ENCODE measurements around the gene RBM45. TPM values are rescaled to one million over a fixed set of nuclear protein-coding genes. Genes with fewer than 3 reads are reported as not detected.

The RBM45 gene, protein sequence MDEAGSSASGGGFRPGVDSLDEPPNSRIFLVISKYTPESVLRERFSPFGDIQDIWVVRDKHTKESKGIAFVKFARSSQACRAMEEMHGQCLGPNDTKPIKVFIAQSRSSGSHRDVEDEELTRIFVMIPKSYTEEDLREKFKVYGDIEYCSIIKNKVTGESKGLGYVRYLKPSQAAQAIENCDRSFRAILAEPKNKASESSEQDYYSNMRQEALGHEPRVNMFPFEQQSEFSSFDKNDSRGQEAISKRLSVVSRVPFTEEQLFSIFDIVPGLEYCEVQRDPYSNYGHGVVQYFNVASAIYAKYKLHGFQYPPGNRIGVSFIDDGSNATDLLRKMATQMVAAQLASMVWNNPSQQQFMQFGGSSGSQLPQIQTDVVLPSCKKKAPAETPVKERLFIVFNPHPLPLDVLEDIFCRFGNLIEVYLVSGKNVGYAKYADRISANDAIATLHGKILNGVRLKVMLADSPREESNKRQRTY
- 11.2 to 19.1 TPM (median 12.0 TPM) in 3 replicates for polyA plus RNA-seq
- polyA plus RNA-seq (2011; ENCODE audit: low read depth) = 17.4 TPM
- 9.1 and 17.8 TPM in 2 replicates for polyA plus RNA-seq (2011; cell fraction: cytosol; rRNA removed)
- polyA plus RNA-seq (2011; cell fraction: nucleus; rRNA removed) = 13.1 and 19.5 TPM in 2 replicates
- polyA plus RNA-seq (2012; ENCODE audit: low replicate concordance) = 8.6 and 14.3 TPM in 2 replicates
- polyA minus RNA-seq = 3.4 to 9.1 TPM (median 6.4 TPM) in 3 replicates
- polyA minus RNA-seq (2011; cell fraction: cytosol; rRNA and poly(A)+ RNA removed) = 2.9 TPM
- 6.0 and 12.2 TPM in 2 replicates for polyA minus RNA-seq (2011; cell fraction: nucleus; rRNA and poly(A)+ RNA removed)

DNA sequence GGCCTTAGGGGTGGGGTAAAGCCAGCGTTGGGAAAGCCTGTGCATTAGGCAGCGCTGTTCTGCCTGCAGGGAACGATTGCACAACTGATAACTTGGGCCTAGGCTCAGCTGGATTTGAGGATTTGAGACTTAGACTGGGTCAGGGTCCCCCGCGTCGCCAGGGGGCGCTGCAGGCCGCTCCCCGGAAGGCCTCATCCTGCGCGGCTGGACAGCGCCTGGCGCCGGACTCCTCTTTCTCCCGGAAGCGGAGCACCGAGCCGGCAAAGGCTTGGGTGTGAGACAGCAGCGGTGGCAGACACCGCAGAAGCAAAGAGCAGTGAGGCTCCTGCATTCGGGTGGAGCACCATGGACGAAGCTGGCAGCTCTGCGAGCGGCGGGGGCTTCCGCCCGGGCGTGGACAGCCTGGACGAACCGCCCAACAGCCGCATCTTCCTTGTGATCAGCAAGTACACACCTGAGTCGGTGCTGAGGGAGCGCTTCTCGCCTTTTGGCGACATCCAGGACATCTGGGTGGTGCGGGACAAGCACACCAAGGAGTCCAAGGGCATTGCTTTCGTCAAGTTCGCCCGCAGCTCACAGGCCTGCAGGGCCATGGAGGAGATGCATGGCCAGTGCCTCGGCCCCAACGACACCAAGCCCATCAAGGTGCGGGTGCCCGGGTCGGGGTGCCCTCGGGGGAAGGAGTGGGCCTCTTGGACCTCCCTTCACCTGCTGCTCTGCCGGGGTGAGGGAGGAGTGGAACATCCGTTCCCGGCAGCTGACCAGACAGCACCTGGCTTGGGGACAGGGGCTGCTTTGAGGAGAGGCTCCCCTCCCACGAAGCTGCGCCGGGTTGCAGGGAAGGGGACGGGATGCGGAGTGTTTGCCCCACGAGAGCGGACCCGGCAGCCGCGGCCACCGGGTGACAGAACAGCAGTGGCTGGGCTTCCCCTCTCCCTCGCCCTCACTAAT, at the start of gene RBM45:
RBM45 (plus strand) TSS at position 236 of the 951 bp plus-strand sequence; CDS start at position 346, 110 bp downstream.
- peak within 1 kb of the TSS; percentile 84 for H3K9ac ChIP-seq (ENCODE audit: control insufficient read depth, extremely low read depth, insufficient read depth, low read length)
- peak within 1 kb of the TSS; percentile 89 to 96 (median 96) for H3K4me3 ChIP-seq (ENCODE audit: control insufficient read depth in 2 of 3, extremely low read depth in 1 of 3, insufficient read depth in 2 of 3, low read depth in 1 of 3, low read length in 3 of 3)
- dilution Hi-C loops (cut with MboI; ENCODE audit: extremely low pct_ligation_motif_present, low sequenced_read_pairs) = no loop called here
- H3K4me2 ChIP-seq (ENCODE audit: control insufficient read depth, extremely low read depth, insufficient read depth, low read depth, low read length) = peak within 1 kb of the TSS; percentile 70
- peak; percentile 61 for DNase-seq (ENCODE audit: low read depth, low spot score)
- no peaks in the 10 kb centered on the region for H3K36me3 ChIP-seq (ENCODE audit: control insufficient read depth in 2 of 2, extremely low read depth in 1 of 2, insufficient read depth in 2 of 2, low read length in 2 of 2)
- H3K9me1 ChIP-seq (ENCODE audit: control insufficient read depth, extremely low read depth, insufficient read depth, low read length) = no peaks in the 10 kb centered on the region
- H3K79me2 ChIP-seq (ENCODE audit: control insufficient read depth, insufficient read depth, low read length) = peaks cover 12% of the 10 kb centered on the region
- peak within 1 kb of the TSS; percentile 100 for H2AFZ ChIP-seq (ENCODE audit: control insufficient read depth, low read length)
- H3K4me1 ChIP-seq (ENCODE audit: control insufficient read depth, extremely low read depth, insufficient read depth, low read length) = peaks cover 10% of the 10 kb centered on the region
- TF ChIP-seq, protein P1, sequence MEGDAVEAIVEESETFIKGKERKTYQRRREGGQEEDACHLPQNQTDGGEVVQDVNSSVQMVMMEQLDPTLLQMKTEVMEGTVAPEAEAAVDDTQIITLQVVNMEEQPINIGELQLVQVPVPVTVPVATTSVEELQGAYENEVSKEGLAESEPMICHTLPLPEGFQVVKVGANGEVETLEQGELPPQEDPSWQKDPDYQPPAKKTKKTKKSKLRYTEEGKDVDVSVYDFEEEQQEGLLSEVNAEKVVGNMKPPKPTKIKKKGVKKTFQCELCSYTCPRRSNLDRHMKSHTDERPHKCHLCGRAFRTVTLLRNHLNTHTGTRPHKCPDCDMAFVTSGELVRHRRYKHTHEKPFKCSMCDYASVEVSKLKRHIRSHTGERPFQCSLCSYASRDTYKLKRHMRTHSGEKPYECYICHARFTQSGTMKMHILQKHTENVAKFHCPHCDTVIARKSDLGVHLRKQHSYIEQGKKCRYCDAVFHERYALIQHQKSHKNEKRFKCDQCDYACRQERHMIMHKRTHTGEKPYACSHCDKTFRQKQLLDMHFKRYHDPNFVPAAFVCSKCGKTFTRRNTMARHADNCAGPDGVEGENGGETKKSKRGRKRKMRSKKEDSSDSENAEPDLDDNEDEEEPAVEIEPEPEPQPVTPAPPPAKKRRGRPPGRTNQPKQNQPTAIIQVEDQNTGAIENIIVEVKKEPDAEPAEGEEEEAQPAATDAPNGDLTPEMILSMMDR (optimal IDR thresholded peaks at IDR 0.05 in 1 of 3, IDR thresholded peaks at IDR 0.05 in 1 of 3, conservative IDR thresholded peaks at IDR 0.05 in 1 of 3; ENCODE audit: extremely low read depth in 1 of 3, insufficient read depth in 2 of 3, low read length in 3 of 3) = peak; percentile 93 to 100 (median 99)
- TF ChIP-seq EZH2 (IDR thresholded peaks at IDR 0.05; ENCODE audit: low read length) = no peak
- no peaks in the 10 kb centered on the region for H3K27me3 ChIP-seq (ENCODE audit: control insufficient read depth, extremely low read depth, insufficient read depth, low read length)
- FAIRE-seq = peak; percentile 92
- H3K9me3 ChIP-seq (ENCODE audit: control insufficient read depth, low read depth, low read length) = no peaks in the 10 kb centered on the region
- H4K20me1 ChIP-seq (ENCODE audit: control insufficient read depth, extremely low read depth, insufficient read depth, low read length) = no peaks in the 10 kb centered on the region
- peak within 1 kb of the TSS; percentile 57 for H3K27ac ChIP-seq (ENCODE audit: control insufficient read depth, insufficient read depth, low read length)

DNA sequence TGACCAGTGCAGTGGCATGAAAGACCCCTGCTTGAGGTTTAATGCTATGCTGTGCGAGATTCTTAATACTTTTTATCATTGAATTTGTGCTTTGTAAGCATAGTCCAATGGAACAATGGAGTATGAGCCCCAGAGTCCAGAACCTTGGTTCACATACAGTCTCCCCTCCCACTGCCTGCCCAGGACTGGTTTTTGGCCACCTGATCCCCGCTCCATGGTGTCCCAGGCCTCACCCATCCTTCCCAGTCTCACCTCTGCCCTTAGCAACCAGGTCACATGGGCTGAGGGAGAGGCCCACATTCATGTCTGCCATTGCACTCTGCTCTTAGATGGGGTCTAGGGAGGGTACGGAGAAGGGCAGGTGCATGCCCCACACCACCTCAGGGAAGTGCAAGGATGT, 45.9 kb upstream of the RBM45 start:
- DNase-seq (ENCODE audit: low read depth, low spot score) = no peak
- H3K9ac ChIP-seq (ENCODE audit: control insufficient read depth, extremely low read depth, insufficient read depth, low read length) = no peak overlapping the region
- H3K4me2 ChIP-seq (ENCODE audit: control insufficient read depth, extremely low read depth, insufficient read depth, low read depth, low read length) = no peak overlapping the region
- no peak for FAIRE-seq
- no peaks in the 10 kb centered on the region for H3K9me3 ChIP-seq (ENCODE audit: control insufficient read depth, low read depth, low read length)
- H3K4me3 ChIP-seq (ENCODE audit: control insufficient read depth in 2 of 3, extremely low read depth in 1 of 3, insufficient read depth in 2 of 3, low read depth in 1 of 3, low read length in 3 of 3) = no peak overlapping the region
- dilution Hi-C loops (cut with MboI; ENCODE audit: extremely low pct_ligation_motif_present, low sequenced_read_pairs) = no loop called here
- H3K27ac ChIP-seq (ENCODE audit: control insufficient read depth, insufficient read depth, low read length) = no peak overlapping the region
- H3K27me3 ChIP-seq (ENCODE audit: control insufficient read depth, extremely low read depth, insufficient read depth, low read length) = no peaks in the 10 kb centered on the region
- H3K36me3 ChIP-seq (ENCODE audit: control insufficient read depth in 2 of 2, extremely low read depth in 1 of 2, insufficient read depth in 2 of 2, low read length in 2 of 2) = no peaks in the 10 kb centered on the region
- no peaks in the 10 kb centered on the region for H3K4me1 ChIP-seq (ENCODE audit: control insufficient read depth, extremely low read depth, insufficient read depth, low read length)
- TF ChIP-seq, protein P1 (optimal IDR thresholded peaks at IDR 0.05 in 1 of 3, IDR thresholded peaks at IDR 0.05 in 1 of 3, conservative IDR thresholded peaks at IDR 0.05 in 1 of 3; ENCODE audit: extremely low read depth in 1 of 3, insufficient read depth in 2 of 3, low read length in 3 of 3) = no peak
- TF ChIP-seq EZH2 (IDR thresholded peaks at IDR 0.05; ENCODE audit: low read length) = no peak
- H3K79me2 ChIP-seq (ENCODE audit: control insufficient read depth, insufficient read depth, low read length) = no peaks in the 10 kb centered on the region
- H4K20me1 ChIP-seq (ENCODE audit: control insufficient read depth, extremely low read depth, insufficient read depth, low read length) = no peaks in the 10 kb centered on the region
- no peak overlapping the region for H2AFZ ChIP-seq (ENCODE audit: control insufficient read depth, low read length)
- no peaks in the 10 kb centered on the region for H3K9me1 ChIP-seq (ENCODE audit: control insufficient read depth, extremely low read depth, insufficient read depth, low read length)
